GM19324 (cell line): ENCODE data around the gene MCM9.

Source experiments
- ATAC-seq: cut with Tn5 transposase; IDR thresholded peaks from one replicate; pipeline ENCODE4 v1.9.1; 2021; ENCODE audit warnings: mild to moderate bottlenecking, moderate library complexity; ENCODE audit not compliant: unreplicated experiment, low FRiP score

The MCM9 gene

DNA sequence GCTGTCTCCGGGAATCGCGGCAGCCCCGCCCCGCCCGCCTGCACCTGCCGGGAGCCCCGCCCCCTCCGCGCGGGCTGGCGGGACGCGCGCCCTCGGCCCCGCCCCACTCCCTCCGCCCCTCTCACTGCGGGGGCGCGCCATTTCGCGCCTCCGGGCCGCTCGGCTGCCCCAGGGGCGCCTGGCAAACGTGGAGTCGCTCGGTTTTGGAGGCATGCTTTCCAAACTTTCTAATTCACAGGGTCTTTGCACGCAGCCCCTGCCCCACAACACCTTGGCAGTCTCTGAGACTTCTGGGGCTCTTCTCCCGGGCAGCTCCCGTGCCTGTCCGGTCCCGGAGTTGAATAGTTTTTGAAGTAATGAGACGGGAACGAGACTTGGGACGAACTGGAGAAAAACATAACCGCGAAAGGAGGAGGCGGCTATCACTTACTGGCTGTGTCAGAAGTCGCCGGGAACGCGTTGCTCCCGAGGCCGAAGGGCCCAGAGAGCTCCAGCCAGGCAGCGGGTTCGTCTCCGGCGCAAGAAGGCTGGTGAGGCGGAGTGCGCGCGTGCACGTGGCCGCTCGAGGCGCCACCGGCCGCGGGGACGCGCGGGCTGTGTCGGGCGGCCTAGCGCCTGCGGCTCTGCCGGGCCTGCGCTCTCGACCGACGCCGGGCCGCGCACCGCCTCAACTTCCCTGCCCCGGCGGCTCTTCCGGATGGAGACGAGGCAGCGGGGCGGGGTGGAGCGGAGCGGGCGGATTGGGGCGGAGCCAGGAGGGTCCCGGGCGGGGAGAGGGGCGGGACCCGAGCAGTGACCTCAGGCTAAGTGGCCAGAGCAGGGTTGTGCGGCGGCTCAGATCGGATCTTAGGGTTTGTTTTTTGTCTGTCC is at the start of gene MCM9:
Gene MCM9 (minus strand): TSS at position 699 of the 870 bp plus-strand sequence. CDS start 3,436 bp downstream, outside the sequence.
- peak; percentile 97 for ATAC-seq

DNA sequence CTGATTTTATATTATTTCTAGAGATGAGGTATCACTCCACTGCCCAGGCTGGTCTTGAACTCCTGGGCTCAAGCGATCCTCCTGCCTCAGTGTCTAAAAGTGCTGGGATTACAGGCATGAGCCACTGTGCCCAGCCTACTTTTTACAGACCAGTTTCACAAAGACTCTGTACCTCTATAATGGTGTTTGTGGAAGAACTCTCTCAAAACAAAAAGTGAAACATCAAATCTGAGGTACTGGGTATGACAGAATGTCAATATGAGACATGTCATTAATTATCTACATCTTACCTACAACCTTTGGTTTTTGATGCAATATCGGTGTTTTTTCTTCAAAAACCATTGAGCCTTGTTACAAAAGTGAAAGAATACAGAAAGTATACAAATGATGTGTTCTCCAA is 49.4 kb upstream of the MCM9 start:
- ATAC-seq: peak; percentile 83

GRCh38 chr6:118982575-118982911 is 47.6 kb upstream of the MCM9 start:
- no peak for ATAC-seq

DNA sequence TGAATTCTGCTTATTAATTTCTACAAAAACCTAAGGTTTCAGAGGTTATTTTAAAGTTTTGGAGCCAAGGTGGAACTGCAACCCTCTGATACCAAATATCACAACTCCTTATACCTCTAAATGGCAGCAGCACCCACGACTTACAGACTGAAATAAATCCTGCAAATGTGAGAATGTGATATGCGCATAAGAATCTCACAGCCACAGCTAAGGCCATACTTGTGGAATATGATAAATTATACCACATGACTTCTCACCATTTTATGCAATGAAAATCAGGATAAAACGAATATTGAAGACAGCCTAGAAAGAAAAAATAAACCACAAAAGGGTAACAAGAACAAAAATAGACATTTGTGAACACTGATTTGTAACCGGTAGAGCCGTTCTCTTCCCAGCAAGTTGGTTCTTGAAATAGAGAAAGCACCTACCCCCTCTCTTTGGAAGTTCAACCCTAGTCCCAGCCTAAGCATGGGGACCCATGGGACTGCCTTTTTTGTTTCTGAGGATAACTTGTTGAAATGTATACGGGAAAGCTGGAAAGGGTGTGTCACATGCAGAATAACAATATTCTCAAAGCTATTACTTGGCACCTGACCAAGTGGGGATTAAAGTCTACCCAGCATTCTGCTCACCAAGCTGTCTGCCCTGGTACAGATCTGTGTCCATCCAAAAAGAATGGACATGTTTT is 47.1 kb upstream of the MCM9 start:
- ATAC-seq: no peak

DNA sequence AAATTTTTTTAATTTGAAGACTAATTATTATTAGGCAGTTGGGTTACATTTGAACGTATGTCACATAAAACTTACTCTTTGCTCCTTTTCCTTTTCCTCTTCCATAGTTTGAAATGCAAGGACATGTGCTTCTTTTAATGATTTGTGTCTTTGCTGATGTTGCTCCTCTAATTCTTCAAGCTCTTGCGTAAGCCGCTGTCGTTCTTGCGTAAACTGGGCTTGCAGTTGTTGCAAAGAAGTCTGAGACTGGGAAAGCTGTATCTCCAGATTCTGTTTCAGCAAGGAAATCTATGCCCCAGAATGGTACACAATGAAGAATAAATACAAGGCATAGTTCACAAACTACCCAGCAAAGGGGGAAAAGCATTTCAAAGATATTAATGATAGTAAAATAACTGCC is 45.1 kb upstream of the MCM9 start:
- no peak for ATAC-seq

DNA sequence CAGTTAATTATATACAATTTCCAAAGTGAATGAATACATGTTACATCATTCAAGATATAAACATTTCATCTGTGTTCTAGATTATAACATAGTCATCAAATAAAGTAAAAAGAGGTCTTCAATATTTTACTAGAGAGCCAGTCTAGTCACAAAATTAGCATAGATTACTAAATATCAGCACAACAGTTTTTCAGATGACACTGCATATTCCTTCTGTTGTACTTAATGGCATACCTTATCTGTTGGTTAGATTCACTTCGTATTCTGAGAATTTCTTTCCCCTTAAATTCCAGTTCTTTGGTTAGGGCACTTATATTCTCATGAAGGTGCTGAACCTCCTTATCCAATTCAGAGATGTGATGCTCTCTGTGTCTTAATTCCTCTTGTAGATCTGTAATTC is 39.8 kb upstream of the MCM9 start:
- ATAC-seq: no peak

DNA sequence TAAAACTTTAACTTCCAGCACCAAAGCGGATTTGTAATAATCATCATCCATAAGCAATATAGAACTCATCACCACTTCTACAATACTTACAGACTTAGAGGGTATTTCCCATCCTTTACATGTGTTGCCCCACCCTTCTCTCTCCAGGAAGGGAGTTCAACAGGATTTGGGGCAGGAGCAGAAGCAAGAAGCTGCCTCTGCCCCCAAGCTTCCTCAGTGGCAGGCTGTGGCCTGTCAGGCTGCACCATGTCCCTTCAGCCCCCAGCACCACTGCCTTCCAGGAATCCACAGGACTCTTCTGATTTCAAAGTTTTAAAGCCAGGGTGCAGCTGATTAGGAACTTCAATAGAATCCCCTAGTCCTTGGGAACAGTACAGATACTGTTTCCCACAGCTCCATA is 36.7 kb upstream of the MCM9 start:
- no peak for ATAC-seq

DNA sequence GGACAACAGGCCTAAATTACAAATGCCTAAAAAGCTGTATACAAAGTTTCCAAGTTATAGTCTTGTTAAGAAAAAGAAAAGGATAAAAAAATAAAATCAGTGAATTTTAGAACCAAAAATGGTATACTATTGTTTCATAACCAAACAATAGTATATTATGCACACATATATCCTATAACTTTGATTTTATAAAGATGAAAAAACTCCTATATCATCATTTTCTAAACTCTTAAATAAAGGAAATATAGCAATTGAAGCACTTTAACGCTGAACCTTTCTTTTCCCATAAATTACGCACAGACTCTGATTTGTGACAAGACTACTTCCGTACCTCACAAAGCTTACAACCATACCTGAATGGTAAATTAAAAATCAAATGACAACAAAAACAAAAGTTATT is 35.9 kb upstream of the MCM9 start:
- ATAC-seq: no peak

DNA sequence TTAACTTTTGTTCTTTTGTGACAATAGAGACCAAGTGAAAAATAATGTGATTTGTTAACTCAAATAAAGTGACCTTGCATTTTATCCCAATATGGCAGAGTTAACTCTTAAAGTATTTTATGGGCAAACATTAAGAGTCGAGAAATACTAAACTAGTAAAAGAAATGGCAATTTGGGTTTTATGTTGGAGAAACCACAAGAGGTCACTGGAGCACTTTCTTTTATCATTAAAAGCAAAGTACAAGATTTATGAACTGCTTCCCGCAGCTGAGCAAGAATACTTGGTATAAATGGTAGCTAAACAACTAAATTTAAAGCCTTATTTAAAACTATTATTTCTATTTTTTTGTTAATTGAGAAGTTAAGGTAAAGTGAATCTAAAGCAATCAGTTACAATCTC is 33.5 kb upstream of the MCM9 start:
- ATAC-seq: no peak

DNA sequence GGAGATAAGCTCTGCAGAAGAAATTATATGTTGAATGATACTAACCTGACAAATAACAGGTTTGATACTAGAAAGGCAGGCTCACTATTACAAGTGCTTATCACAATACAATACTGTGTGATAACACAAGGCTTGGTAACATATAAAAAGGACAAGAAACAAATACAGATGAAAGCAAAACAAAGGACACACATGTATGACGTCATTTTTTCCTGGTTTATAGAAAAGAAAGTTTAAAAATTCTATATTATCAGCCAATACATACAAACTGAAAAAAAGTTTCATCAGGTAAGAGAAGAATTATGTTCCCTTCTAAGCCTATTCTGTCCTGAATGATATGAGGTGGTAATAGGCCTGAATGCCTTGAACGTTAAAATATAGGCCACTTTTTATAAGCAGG is 32.3 kb upstream of the MCM9 start:
- ATAC-seq: no peak

- ATAC-seq: no peak
Observed at GRCh38 chr6:118965843-118966370, 30.9 kb upstream of the MCM9 start.

GRCh38 chr6:118965371-118965770 is 30.4 kb upstream of the MCM9 start:
- no peak for ATAC-seq

GRCh38 chr6:118963003-118963402 is 28.0 kb upstream of the MCM9 start:
- ATAC-seq: no peak

GRCh38 chr6:118959903-118960302 is 24.9 kb upstream of the MCM9 start:
- ATAC-seq: no peak

DNA sequence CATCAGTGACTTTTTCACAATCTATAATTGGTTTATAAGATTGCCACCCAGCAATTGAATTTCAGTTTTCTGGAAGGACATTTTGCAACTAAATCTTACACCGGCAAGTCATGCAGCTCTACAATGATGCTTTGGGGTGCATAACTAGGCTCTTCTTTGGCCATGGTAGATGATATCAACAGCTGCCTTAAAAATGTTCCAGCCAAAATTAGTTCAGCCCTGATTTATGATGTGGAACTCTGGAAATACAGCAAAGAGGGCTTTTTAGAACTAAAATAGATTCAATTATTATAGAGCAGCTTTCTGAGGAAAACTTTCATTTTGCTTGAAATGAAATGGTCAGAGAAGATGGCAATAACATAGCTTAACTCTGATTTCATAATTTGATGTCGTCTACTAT is 18.4 kb upstream of the MCM9 start:
- ATAC-seq: no peak

DNA sequence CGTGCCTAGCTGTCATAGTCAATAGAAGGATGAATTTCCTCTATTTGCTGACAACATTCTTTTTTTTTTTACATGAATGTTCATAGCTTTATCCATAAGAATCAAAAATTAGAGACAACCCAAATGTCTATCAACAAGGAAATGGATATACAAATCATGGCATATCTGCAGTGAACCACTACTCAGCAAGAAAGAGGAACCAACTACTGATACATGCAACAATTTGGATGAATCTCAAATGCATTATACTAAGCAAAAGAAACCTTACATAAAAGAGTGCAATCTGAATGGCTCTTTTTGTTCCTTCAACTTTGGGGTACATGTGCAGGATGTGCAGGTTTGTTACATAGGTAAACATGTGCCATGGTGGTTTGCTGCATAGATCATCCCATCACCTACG is 17.7 kb upstream of the MCM9 start:
- no peak for ATAC-seq

- no peak for ATAC-seq
Observed at GRCh38 chr6:118945217-118945616, 10.3 kb upstream of the MCM9 start.

- no peak for ATAC-seq
Observed at GRCh38 chr6:118940770-118941169, 5.8 kb upstream of the MCM9 start.

GRCh38 chr6:118939683-118940082 is 4.7 kb upstream of the MCM9 start:
- no peak for ATAC-seq

GRCh38 chr6:118935978-118936703 is 1.2 kb upstream of the MCM9 start:
- ATAC-seq: no peak

DNA sequence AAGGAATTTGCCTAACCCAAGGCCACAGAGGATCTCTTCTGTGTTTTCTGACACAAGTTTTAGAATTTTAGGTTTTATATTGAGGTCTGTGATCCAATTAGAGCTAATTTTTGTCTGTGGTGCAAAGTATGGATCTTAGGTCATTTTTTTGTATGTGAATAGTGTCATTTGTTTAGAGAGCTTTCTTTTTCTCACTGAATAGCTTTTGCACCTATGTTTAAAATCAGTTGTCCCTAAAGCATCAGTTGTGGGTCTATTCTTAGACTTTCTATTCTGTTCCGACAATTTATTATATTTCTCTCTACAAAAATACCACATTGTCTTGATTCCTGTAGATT is 341 bp upstream of the MCM9 start:
- ATAC-seq: peak; percentile 7
